Neutrophil (primary cell): ENCODE results near the gene FCHSD2.

Source experiments
- H3K27ac ChIP-seq: fragments of 200-600 bp; sonication (generic); 2 replicates; pipeline ENCODE4 v1.5.1; 2016; ENCODE audit warnings: mild to moderate bottlenecking, moderate library complexity
- H3K27me3 ChIP-seq: fragments of 200-600 bp; sonication (generic); 2 replicates; pipeline ENCODE4 v1.6.0; 2016; ENCODE audit warnings: mild to moderate bottlenecking
- H3K36me3 ChIP-seq: fragments of 200-600 bp; sonication (generic); 2 replicates; pipeline ENCODE4 v1.5.1; 2017
- H3K4me1 ChIP-seq, 2 experiments: fragments of 200-600 bp in 1 of 2; sonication (generic) in 1 of 2; 1 replicate in 1 of 2; 2 replicates in 1 of 2; pipeline versions ENCODE4 v1.5.1 to v1.6.1; 2013 to 2016; ENCODE audit warnings: low read depth in 1 of 2, low read length in 1 of 2, mild to moderate bottlenecking in 1 of 2, moderate library complexity in 1 of 2; ENCODE audit not compliant: control insufficient read depth in 1 of 2, insufficient read depth in 1 of 2
- H3K4me3 ChIP-seq, 2 experiments: fragments of 200-600 bp in 1 of 2; sonication (generic) in 1 of 2; 1 replicate in 1 of 2; 2 replicates in 1 of 2; pipeline ENCODE4 v1.5.1; 2013 to 2016; ENCODE audit warnings: low read depth in 1 of 2, low read length in 1 of 2, mild to moderate bottlenecking in 1 of 2, moderate library complexity in 1 of 2
- H3K9me3 ChIP-seq: fragments of 200-600 bp; sonication (generic); 2 replicates; pipeline ENCODE4 v1.5.1; 2016
- TF ChIP-seq, protein P1 (sequence below): fragments of 200-600 bp; sonication (generic); IDR thresholded peaks from 2 replicates; pipeline ENCODE4 v1.5.1; 2016; ENCODE audit warnings: antibody characterized with exemption

Gene FCHSD2

DNA sequence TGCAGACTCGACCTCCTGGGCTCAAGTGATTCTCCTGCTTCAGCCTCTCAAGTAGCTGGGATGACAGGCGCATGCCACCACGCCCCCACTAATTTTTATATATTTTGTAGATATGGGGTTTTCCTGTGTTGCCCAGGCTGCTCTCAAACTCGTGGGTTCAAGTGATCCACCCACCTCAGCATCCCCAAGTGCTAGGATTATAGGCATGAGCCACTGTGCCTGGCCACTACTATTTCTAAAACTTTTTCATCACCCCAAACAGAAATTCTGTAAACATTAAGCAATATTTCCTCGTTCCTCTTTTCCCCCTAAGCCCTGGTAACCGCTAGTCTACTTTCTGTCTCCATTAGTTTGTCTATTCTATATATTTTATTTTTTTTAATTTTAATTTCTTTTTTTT lies 336.9 kb downstream of the FCHSD2 start:
- H3K4me1 ChIP-seq, result peaks cover 68 to 70% of the 10 kb centered on the region in 2 experiments
- H3K36me3 ChIP-seq, result peaks cover 57% of the 10 kb centered on the region
- H3K27me3 ChIP-seq, result no peaks in the 10 kb centered on the region
- H3K27ac ChIP-seq, result peak overlapping the region; percentile 98
- H3K4me3 ChIP-seq, result peak overlapping the region; percentile 41 to 97
- TF ChIP-seq, protein P1, sequence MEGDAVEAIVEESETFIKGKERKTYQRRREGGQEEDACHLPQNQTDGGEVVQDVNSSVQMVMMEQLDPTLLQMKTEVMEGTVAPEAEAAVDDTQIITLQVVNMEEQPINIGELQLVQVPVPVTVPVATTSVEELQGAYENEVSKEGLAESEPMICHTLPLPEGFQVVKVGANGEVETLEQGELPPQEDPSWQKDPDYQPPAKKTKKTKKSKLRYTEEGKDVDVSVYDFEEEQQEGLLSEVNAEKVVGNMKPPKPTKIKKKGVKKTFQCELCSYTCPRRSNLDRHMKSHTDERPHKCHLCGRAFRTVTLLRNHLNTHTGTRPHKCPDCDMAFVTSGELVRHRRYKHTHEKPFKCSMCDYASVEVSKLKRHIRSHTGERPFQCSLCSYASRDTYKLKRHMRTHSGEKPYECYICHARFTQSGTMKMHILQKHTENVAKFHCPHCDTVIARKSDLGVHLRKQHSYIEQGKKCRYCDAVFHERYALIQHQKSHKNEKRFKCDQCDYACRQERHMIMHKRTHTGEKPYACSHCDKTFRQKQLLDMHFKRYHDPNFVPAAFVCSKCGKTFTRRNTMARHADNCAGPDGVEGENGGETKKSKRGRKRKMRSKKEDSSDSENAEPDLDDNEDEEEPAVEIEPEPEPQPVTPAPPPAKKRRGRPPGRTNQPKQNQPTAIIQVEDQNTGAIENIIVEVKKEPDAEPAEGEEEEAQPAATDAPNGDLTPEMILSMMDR, result peak; percentile 35
- H3K9me3 ChIP-seq, result no peaks in the 10 kb centered on the region

GRCh38 chr11:72802822-72803221 lies 339.3 kb downstream of the FCHSD2 start:
- peaks cover 59 to 60% of the 10 kb centered on the region in 2 experiments for H3K4me1 ChIP-seq
- no peak overlapping the region for H3K4me3 ChIP-seq
- no peaks in the 10 kb centered on the region for H3K9me3 ChIP-seq
- TF ChIP-seq, protein P1, result no peak
- H3K36me3 ChIP-seq, result peaks cover 40% of the 10 kb centered on the region
- H3K27me3 ChIP-seq, result no peaks in the 10 kb centered on the region
- no peak overlapping the region for H3K27ac ChIP-seq

GRCh38 chr11:72799441-72799840 lies 342.7 kb downstream of the FCHSD2 start:
- no peak overlapping the region for H3K4me3 ChIP-seq
- H3K4me1 ChIP-seq, result peaks cover 44 to 47% of the 10 kb centered on the region in 2 experiments
- peaks cover 40% of the 10 kb centered on the region for H3K36me3 ChIP-seq
- peak overlapping the region; percentile 77 for H3K27ac ChIP-seq
- H3K9me3 ChIP-seq, result no peaks in the 10 kb centered on the region
- TF ChIP-seq, protein P1, result no peak
- no peaks in the 10 kb centered on the region for H3K27me3 ChIP-seq

GRCh38 chr11:72798361-72798760 lies 343.8 kb downstream of the FCHSD2 start:
- Histone ChIP-seq H3K9me3 (no peaks in the 10 kb centered on the region), H3K36me3 (peaks cover 34% of the 10 kb centered on the region), H3K27ac (peak overlapping the region; percentile 77), H3K4me3 (no peak overlapping the region), H3K27me3 (no peaks in the 10 kb centered on the region), H3K4me1 (peaks cover 41 to 46% of the 10 kb centered on the region in 2 experiments)
- TF ChIP-seq, protein P1, result no peak

DNA sequence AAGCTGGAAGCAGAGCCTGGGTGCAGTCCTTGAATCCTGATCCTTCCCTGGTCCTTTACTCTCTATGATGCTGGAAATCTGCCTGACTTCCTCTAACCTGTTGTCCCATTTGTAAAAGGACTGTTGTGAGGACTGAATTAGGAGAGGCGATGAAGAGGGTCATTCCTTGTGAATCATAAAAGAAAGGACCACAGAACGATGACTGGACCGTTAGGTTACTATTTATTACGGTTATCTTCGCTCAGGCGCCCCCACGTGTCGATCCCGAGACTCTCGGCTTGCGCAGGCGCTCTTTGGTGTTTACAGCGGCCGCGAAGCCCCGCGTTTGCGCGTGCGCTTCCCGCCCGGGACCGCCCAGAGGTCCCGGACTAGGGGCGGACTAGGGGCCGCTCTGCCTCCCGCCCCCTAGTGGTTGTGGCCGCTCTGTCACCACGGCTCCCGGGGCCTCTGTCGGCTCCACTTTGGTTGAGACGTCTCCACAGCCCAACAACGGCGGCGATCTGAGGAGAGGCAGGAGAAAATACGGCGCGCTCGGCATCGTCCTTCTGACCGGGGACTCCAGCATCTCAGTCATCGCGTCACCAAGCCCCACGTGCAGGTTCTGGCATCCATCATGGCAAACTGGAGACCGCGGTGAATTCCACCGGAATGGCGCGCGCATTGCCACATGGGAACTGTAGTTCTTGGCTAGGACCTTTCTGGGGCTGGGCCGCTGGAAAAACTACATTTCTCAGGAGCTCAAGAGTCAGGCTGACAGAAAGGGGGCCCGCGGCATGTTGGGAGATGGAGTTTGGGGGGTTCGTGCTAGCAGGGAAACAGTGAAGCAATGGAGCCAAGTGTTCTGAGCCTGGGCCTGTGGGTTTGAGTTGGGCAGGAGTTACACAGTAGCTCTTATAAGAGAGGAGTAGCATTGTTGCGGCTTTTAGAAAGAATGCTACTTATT lies 348.4 kb downstream of the FCHSD2 start, which contains the start of gene STARD10:
STARD10 (minus strand) TSS at position 623 of the 943 bp plus-strand sequence. CDS start 12,866 bp downstream, outside the sequence.
- H3K4me3 ChIP-seq, result peak within 1 kb of the TSS; percentile 62 to 86
- H3K4me1 ChIP-seq, result peaks cover 53 to 57% of the 10 kb centered on the region in 2 experiments
- peak within 1 kb of the TSS; percentile 98 for H3K27ac ChIP-seq
- TF ChIP-seq, protein P1, result peak; percentile 98
- H3K9me3 ChIP-seq, result no peaks in the 10 kb centered on the region
- no peaks in the 10 kb centered on the region for H3K36me3 ChIP-seq
- no peaks in the 10 kb centered on the region for H3K27me3 ChIP-seq
